Vagina (tissue), 2 donors: ENCODE results near the gene FBXL4.

Experiments used
- POLR2A ChIP-seq, 2 donors: fragments of 450-650 bp; IDR thresholded peaks; one replicate each; pipeline ENCODE4 v1.6.1; 2017; ENCODE audit warnings: antibody characterized with exemption in 2 of 2, mild to moderate bottlenecking in 2 of 2, moderate library complexity in 2 of 2
- TF ChIP-seq, protein P1 (sequence below), 3 experiments: fragments of 450-650 bp in 2 of 3; fragments of 200-600 bp in 1 of 3; sonication (generic) in 1 of 3; IDR thresholded peaks; one replicate each; pipeline ENCODE4 v1.5.1; 2017 to 2019; ENCODE audit warnings: antibody characterized with exemption in 3 of 3, mild to moderate bottlenecking in 2 of 3, moderate library complexity in 2 of 3

DNA sequence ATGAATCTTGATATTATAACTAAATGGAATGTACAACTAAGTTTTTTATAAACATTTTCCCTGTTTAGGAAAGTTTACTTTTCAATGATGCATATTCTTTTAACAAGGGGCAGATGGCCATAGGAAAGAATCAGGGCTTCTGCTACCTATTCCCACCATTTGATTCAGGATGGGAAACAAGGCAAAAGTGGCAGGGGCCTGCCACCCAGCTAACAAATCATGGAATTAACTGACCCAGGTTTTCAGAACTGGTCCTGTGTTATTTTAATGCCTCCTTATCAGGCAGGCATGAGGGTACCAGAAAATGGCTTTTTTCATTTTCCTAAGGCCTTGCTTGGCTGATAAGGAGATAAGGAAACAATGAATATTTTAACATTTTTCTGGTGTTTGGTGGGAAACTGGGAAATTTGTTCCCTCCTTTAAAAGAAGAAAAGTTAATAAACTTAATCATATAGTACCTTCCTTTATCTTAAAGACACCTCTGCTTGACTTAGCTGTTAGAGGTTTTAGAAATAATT, 106.7 kb downstream of the FBXL4 start:
- no peak for TF ChIP-seq POLR2A (IDR thresholded peaks at IDR 0.05)
- TF ChIP-seq, protein P1, sequence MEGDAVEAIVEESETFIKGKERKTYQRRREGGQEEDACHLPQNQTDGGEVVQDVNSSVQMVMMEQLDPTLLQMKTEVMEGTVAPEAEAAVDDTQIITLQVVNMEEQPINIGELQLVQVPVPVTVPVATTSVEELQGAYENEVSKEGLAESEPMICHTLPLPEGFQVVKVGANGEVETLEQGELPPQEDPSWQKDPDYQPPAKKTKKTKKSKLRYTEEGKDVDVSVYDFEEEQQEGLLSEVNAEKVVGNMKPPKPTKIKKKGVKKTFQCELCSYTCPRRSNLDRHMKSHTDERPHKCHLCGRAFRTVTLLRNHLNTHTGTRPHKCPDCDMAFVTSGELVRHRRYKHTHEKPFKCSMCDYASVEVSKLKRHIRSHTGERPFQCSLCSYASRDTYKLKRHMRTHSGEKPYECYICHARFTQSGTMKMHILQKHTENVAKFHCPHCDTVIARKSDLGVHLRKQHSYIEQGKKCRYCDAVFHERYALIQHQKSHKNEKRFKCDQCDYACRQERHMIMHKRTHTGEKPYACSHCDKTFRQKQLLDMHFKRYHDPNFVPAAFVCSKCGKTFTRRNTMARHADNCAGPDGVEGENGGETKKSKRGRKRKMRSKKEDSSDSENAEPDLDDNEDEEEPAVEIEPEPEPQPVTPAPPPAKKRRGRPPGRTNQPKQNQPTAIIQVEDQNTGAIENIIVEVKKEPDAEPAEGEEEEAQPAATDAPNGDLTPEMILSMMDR (IDR thresholded peaks at IDR 0.05), result no peak
